Peyer's patch (tissue), 4 donors: ENCODE data around the gene LZTR1.

ENCODE experiments used
- POLR2A ChIP-seq, 2 donors: fragments of 450-650 bp; IDR thresholded peaks; one replicate each; pipeline ENCODE4 v1.5.1; 2017; ENCODE audit warnings: antibody characterized with exemption in 2 of 2, mild to moderate bottlenecking in 2 of 2, moderate library complexity in 2 of 2
- TF ChIP-seq, protein P1 (sequence below), 6 experiments: fragments of 450-650 bp in 4 of 6; fragments of 200-600 bp in 2 of 6; sonication (generic) in 1 of 6; IDR thresholded peaks; one replicate each; pipeline ENCODE4 v1.5.1; 2017 to 2019; ENCODE audit warnings: antibody characterized with exemption in 6 of 6, mild to moderate bottlenecking in 3 of 6, moderate library complexity in 1 of 6

DNA sequence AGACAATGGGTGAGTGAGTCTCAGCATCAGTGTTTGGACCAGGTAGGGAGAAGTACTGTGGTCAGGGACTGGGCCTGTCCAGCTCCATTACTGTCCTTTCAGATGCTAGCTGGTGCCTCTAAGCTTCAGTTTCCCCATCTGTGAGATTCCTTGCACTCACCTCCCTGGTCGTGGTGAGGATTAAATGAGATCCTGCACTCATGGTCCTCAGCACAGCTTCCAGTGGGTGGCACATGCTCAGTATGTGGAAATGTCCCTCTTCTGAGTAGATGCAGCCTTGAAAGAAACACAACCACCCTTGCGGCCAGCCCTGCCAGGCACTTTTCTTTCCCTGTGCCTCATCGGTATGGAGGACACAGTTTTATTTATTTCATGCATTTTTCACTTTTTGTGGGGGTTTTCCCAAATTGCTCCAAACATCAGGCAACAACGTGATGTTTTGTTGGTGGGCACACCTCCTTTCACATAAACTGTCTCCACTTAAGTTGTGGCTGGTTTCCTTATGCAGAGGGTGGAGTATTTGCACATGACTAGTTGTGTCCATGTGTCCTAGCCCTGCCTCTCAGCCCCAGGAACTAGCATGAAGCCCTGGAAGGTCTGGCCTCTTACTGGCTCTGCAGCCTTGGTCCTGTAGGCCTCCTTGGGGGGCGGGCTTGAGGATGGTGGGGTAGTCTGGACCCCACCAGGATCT lies 1.1 kb downstream of the LZTR1 start:
- TF ChIP-seq, protein P1, sequence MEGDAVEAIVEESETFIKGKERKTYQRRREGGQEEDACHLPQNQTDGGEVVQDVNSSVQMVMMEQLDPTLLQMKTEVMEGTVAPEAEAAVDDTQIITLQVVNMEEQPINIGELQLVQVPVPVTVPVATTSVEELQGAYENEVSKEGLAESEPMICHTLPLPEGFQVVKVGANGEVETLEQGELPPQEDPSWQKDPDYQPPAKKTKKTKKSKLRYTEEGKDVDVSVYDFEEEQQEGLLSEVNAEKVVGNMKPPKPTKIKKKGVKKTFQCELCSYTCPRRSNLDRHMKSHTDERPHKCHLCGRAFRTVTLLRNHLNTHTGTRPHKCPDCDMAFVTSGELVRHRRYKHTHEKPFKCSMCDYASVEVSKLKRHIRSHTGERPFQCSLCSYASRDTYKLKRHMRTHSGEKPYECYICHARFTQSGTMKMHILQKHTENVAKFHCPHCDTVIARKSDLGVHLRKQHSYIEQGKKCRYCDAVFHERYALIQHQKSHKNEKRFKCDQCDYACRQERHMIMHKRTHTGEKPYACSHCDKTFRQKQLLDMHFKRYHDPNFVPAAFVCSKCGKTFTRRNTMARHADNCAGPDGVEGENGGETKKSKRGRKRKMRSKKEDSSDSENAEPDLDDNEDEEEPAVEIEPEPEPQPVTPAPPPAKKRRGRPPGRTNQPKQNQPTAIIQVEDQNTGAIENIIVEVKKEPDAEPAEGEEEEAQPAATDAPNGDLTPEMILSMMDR (IDR thresholded peaks at IDR 0.05): no peak
- TF ChIP-seq POLR2A (IDR thresholded peaks at IDR 0.05): no peak
